MCF 10A (cell line): Measurements from ENCODE around the gene AGAP9. TPM values are rescaled to one million over a fixed set of nuclear protein-coding genes. Genes with fewer than 3 reads are reported as not detected.

Experiments
- BruUV-seq: library from RNA; stranded (reverse); fragments of 400-500 nt; replicated peaks from 2 replicates; lab custom pipeline; 2021; lab: Mats Ljungman, UMichigan
- CTCF ChIA-PET: fragments of 300-600 bp; sonication (Branson Sonifier 250); formaldehyde crosslinking; extraction: SDS; loops from one replicate; lab custom pipeline; 2021; ENCODE audit warnings: antibody characterized with exemption, inconsistent platforms; lab: Yijun Ruan, JAX
- POLR2A ChIA-PET: fragments of 300-600, 350-650 bp; sonication (Branson Sonifier 250); formaldehyde crosslinking; extraction: SDS; loops from one replicate; lab custom pipeline; 2020; ENCODE audit warnings: antibody characterized with exemption, inconsistent platforms; lab: Yijun Ruan, JAX
- DNase-seq: peaks from one replicate; pipeline ENCODE4 v3.0.0-alpha.2; 2018; ENCODE audit not compliant: unreplicated experiment
- H3K27ac Mint-ChIP-seq: one replicate; pipeline ENCODE4 v1.8.0; 2022; ENCODE audit warnings: mild to moderate bottlenecking, low read depth, mixed read lengths; ENCODE audit not compliant: unreplicated experiment
- H3K27me3 Mint-ChIP-seq: one replicate; pipeline ENCODE4 v1.8.0; 2022; ENCODE audit warnings: mixed read lengths; ENCODE audit not compliant: insufficient read depth, unreplicated experiment
- H3K36me3 Mint-ChIP-seq: one replicate; pipeline ENCODE4 v1.8.0; 2022; ENCODE audit warnings: mild to moderate bottlenecking, moderate library complexity, mixed read lengths; ENCODE audit not compliant: insufficient read depth, unreplicated experiment
- H3K4me1 Mint-ChIP-seq: one replicate; pipeline ENCODE4 v1.8.0; 2022; ENCODE audit warnings: mixed read lengths; ENCODE audit not compliant: insufficient read depth, unreplicated experiment
- H3K4me3 Mint-ChIP-seq: one replicate; pipeline ENCODE4 v1.8.0; 2022; ENCODE audit warnings: mild to moderate bottlenecking, moderate library complexity, mixed read lengths; ENCODE audit not compliant: unreplicated experiment
- H3K9me3 Mint-ChIP-seq: one replicate; pipeline ENCODE4 v1.8.0; 2022; ENCODE audit warnings: mixed read lengths; ENCODE audit not compliant: unreplicated experiment
- intact Hi-C: fragments of 100-400 bp; cut with micrococcal nuclease; formaldehyde crosslinking; loops from 2 replicates; pipeline ENCODE4 v1.14.1; 2022
- total RNA-seq: library from RNA; stranded (reverse); gene quantifications from 2 replicates; pipeline ENCODE4 v1.2.3, GENCODE V29; 2022
- TF ChIP-seq, protein P1 (sequence below): fragments of 200-600 bp; IDR thresholded peaks from one replicate; pipeline ENCODE4 v1.8.0; 2022; ENCODE audit warnings: antibody characterized with exemption, mild to moderate bottlenecking; ENCODE audit not compliant: unreplicated experiment

AGAP9 gene
- total RNA-seq, 1 experiment from 2014 or later, result 15.6 TPM

DNA sequence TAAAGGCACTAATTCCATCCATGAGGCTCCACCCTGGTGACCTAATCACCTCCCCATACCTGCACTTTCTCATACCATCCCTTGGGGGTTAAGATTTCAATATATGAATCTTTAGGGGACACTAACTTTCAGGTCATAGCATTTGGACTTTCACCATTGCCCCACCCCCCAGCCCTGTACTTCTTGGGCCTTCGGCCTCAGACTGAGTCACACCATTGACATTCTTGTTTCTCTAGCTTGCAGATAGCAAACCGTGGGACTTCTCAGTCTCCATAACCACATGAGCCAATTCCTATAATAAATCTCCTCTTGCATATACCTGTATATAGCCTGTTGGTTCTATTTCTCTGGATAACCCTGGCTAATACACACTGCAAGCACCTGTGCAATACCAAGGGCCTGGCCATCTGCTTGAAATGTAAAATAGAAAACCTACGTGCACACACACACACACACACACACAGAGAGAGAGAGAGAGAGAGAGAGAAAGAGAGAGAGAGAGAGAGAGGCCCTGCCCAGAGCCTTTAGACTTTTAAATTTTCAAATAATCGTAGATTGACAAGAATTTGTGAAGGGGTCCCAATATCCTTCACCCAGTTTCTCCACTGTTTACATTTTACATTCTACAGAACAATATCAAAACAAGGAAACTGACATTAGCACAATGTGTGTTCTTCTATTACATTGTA is 64.8 kb downstream of the AGAP9 start:
- Mint-ChIP-seq H3K4me3 (peak overlapping the region; percentile 20), H3K27me3 (peaks cover 11% of the 10 kb centered on the region), H3K36me3 (no peaks in the 10 kb centered on the region), H3K4me1 (peaks cover 22% of the 10 kb centered on the region), H3K9me3 (no peaks in the 10 kb centered on the region), H3K27ac (peak overlapping the region; percentile 66)
- intact Hi-C loops, result no loop called here
- DNase-seq, result peak; percentile 67
- TF ChIP-seq, protein P1, sequence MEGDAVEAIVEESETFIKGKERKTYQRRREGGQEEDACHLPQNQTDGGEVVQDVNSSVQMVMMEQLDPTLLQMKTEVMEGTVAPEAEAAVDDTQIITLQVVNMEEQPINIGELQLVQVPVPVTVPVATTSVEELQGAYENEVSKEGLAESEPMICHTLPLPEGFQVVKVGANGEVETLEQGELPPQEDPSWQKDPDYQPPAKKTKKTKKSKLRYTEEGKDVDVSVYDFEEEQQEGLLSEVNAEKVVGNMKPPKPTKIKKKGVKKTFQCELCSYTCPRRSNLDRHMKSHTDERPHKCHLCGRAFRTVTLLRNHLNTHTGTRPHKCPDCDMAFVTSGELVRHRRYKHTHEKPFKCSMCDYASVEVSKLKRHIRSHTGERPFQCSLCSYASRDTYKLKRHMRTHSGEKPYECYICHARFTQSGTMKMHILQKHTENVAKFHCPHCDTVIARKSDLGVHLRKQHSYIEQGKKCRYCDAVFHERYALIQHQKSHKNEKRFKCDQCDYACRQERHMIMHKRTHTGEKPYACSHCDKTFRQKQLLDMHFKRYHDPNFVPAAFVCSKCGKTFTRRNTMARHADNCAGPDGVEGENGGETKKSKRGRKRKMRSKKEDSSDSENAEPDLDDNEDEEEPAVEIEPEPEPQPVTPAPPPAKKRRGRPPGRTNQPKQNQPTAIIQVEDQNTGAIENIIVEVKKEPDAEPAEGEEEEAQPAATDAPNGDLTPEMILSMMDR, result no peak
- CTCF ChIA-PET, result interaction anchor here (0.6 kb wide), 1 partner anchor 19 kb away, joined by 3 read pairs; no protein-coding TSS in a partner anchor
- BruUV-seq, result no TSS peak
- POLR2A ChIA-PET, result interaction anchor here (0.7 kb wide), 1 partner anchor 135 kb away, joined by 3 read pairs; no protein-coding TSS in a partner anchor

DNA sequence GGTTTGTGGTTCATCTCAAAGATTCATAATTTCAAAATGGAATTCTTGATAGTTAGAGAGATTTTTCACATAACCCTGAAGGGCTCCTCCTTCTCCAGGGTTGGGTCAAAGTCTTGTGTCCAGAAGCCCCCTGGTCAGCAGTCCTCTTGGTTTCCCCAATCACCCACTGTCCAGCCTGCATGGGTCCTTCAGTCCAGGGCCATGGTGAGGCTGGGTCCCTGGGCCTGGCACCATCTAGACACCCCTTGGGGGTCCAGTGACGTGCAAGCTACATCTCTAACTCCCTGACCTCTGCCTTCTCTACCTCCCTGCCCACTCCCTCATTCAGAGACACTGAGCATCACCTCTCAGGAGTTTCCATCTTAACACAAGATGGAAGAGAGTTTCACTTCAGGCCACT is 65.6 kb downstream of the AGAP9 start:
- H3K27me3 Mint-ChIP-seq, result peaks cover 17% of the 10 kb centered on the region
- H3K9me3 Mint-ChIP-seq, result no peaks in the 10 kb centered on the region
- DNase-seq, result no peak
- no peaks in the 10 kb centered on the region for H3K36me3 Mint-ChIP-seq
- POLR2A ChIA-PET, result no interaction called here
- H3K27ac Mint-ChIP-seq, result peak overlapping the region; percentile 66
- intact Hi-C loops, result no loop called here
- no peak overlapping the region for H3K4me3 Mint-ChIP-seq
- H3K4me1 Mint-ChIP-seq, result peaks cover 22% of the 10 kb centered on the region
- TF ChIP-seq, protein P1, result no peak
- BruUV-seq, result no TSS peak
- CTCF ChIA-PET, result interaction anchor here (0.6 kb wide), 1 partner anchor 18 kb away, joined by 3 read pairs; no protein-coding TSS in a partner anchor

DNA sequence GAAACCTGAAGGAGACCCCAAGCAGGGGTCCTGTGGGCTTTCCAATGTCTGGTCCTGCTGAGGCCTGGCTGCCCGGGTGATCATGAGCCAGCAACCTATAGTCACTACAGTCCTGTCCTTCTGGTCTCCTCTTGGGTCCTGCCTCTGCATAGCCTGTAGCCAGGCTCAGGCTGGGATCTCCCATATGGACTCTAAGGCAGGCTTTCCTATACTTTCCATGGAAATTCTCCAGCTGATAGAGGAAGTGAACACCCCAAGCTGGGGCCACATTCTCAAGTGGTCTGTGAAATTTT is 66.0 kb downstream of the AGAP9 start:
- BruUV-seq, result no TSS peak
- Mint-ChIP-seq H3K27ac (no peak overlapping the region), H3K4me1 (peaks cover 24% of the 10 kb centered on the region), H3K27me3 (peaks cover 17% of the 10 kb centered on the region), H3K4me3 (no peak overlapping the region), H3K9me3 (no peaks in the 10 kb centered on the region), H3K36me3 (no peaks in the 10 kb centered on the region)
- TF ChIP-seq, protein P1, result no peak
- no peak for DNase-seq
- CTCF ChIA-PET, result no interaction called here
- POLR2A ChIA-PET, result no interaction called here
- intact Hi-C loops, result no loop called here

GRCh38 chr10:47456794-47457527 is 66.5 kb downstream of the AGAP9 start:
- Mint-ChIP-seq H3K4me3 (no peak overlapping the region), H3K36me3 (no peaks in the 10 kb centered on the region), H3K4me1 (peaks cover 28% of the 10 kb centered on the region), H3K9me3 (no peaks in the 10 kb centered on the region), H3K27me3 (peaks cover 17% of the 10 kb centered on the region), H3K27ac (no peak overlapping the region)
- BruUV-seq, result no TSS peak
- ChIA-PET CTCF (no interaction called here), POLR2A (no interaction called here)
- intact Hi-C loops, result no loop called here
- TF ChIP-seq, protein P1, result no peak
- no peak for DNase-seq
